ENCODE measurements around the gene FERMT3. TPM values are rescaled to one million over a fixed set of nuclear protein-coding genes. Genes with fewer than 3 reads are reported as not detected.
"Not testable (repeated sequence)": the region's sequence is repeated elsewhere in the genome, so short reads cannot be mapped to it uniquely, and the experiment has no call there.

Gene FERMT3
- total and polyA plus RNA-seq, 9 donors, result 2.2 to 19.7 (median 6.4) TPM

DNA sequence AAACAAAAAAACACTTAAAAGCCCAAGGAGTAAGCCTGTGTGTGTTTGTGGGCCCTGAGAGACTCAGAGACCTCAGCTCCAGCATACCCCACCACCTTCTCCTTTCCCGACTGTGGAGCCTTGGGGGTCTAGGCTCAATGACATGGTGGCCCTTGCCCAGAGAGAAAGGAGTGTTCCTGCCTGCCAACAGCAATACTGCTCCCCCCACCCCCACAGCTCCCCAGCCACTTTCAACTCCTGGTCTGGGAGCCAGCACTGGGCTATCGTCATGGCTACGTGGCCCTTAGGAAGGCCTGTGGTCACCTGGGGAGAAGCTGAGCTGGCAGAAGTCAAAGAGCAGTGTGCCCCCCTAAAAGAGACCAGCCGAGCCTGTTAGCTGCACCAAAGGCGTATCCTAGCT is 37.6 kb downstream of the FERMT3 start:
- intact Hi-C loops (cut with DNase I), result loop anchor here in 1 of 4 donors (5.0 kb wide), 1 partner anchor 63 kb away; the partner anchor contains the start of gene ESRRA
- H3K4me1 ChIP-seq (ENCODE audit: insufficient read depth), result peaks cover 14% of the 10 kb centered on the region
- TF ChIP-seq POLR2A (IDR thresholded peaks at IDR 0.05) (no peak), EP300 (IDR thresholded peaks at IDR 0.05) (no peak)
- TF ChIP-seq, protein P1, sequence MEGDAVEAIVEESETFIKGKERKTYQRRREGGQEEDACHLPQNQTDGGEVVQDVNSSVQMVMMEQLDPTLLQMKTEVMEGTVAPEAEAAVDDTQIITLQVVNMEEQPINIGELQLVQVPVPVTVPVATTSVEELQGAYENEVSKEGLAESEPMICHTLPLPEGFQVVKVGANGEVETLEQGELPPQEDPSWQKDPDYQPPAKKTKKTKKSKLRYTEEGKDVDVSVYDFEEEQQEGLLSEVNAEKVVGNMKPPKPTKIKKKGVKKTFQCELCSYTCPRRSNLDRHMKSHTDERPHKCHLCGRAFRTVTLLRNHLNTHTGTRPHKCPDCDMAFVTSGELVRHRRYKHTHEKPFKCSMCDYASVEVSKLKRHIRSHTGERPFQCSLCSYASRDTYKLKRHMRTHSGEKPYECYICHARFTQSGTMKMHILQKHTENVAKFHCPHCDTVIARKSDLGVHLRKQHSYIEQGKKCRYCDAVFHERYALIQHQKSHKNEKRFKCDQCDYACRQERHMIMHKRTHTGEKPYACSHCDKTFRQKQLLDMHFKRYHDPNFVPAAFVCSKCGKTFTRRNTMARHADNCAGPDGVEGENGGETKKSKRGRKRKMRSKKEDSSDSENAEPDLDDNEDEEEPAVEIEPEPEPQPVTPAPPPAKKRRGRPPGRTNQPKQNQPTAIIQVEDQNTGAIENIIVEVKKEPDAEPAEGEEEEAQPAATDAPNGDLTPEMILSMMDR (IDR thresholded peaks at IDR 0.05), result no peak
- no peak overlapping the region for H3K4me3 ChIP-seq
- H3K27ac ChIP-seq, result no peak overlapping the region
- 43 to 58% (median 49%) methylated on average over 5 of the region's 5 CpGs for WGBS, 3 donors
- no peaks in the 10 kb centered on the region for H3K36me3 ChIP-seq
- H3K27me3 ChIP-seq, result no peaks in the 10 kb centered on the region
- H3K9me3 ChIP-seq, result no peaks in the 10 kb centered on the region
- DNase-seq, result no peak

DNA sequence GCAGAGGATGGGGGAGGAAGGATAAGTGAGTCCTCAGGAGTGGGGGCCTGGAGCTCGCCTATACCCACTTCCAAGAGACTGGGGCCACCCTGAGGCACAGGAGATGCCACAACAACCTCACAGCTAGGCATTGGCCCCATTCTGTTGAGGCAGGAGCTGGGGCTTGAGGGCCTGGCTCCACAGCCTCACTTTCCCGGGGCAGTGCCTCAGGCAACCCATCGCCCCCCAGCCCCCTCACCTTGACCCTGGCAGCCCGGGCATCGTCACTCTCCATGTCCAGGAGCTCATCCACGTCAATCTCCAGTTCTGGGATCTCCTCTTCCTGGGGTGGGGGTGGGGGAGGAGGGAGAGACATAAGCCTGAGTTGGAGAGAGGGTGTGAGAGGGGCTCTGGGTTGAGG is 38.4 kb downstream of the FERMT3 start:
- Histone ChIP-seq H3K27ac (peak overlapping the region; percentile 41 to 60), H3K4me1 (ENCODE audit: insufficient read depth) (peaks cover 14% of the 10 kb centered on the region), H3K9me3 (no peaks in the 10 kb centered on the region), H3K4me3 (no peak overlapping the region), H3K36me3 (no peaks in the 10 kb centered on the region), H3K27me3 (no peaks in the 10 kb centered on the region)
- TF ChIP-seq, protein P1 (IDR thresholded peaks at IDR 0.05), result no peak
- TF ChIP-seq EP300 (IDR thresholded peaks at IDR 0.05) (no peak), POLR2A (IDR thresholded peaks at IDR 0.05) (no peak)
- intact Hi-C loops (cut with DNase I), result loop anchor here in 1 of 4 donors (5.0 kb wide), 1 partner anchor 62 kb away; the partner anchor contains the start of gene ESRRA
- no peak for DNase-seq
- 14 to 21% (median 18%) methylated on average over 5 to 6 of the region's 6 CpGs for WGBS, 3 donors

GRCh38 chr11:64245401-64245796 is 38.9 kb downstream of the FERMT3 start:
- Histone ChIP-seq H3K9me3 (no peaks in the 10 kb centered on the region), H3K4me3 (peak overlapping the region; percentile 64), H3K4me1 (ENCODE audit: insufficient read depth) (peaks cover 12% of the 10 kb centered on the region), H3K36me3 (no peaks in the 10 kb centered on the region), H3K27ac (peak overlapping the region; percentile 41 to 60), H3K27me3 (no peaks in the 10 kb centered on the region)
- DNase-seq, result peak; percentile 57 to 77 (median 70)
- TF ChIP-seq, protein P1 (IDR thresholded peaks at IDR 0.05), result no peak
- TF ChIP-seq EP300 (IDR thresholded peaks at IDR 0.05) (no peak), POLR2A (IDR thresholded peaks at IDR 0.05) (no peak)
- intact Hi-C loops (cut with DNase I), result no loop called here
- 4 to 7% (median 6%) methylated on average over 6 of the region's 6 CpGs for WGBS, 3 donors

DNA sequence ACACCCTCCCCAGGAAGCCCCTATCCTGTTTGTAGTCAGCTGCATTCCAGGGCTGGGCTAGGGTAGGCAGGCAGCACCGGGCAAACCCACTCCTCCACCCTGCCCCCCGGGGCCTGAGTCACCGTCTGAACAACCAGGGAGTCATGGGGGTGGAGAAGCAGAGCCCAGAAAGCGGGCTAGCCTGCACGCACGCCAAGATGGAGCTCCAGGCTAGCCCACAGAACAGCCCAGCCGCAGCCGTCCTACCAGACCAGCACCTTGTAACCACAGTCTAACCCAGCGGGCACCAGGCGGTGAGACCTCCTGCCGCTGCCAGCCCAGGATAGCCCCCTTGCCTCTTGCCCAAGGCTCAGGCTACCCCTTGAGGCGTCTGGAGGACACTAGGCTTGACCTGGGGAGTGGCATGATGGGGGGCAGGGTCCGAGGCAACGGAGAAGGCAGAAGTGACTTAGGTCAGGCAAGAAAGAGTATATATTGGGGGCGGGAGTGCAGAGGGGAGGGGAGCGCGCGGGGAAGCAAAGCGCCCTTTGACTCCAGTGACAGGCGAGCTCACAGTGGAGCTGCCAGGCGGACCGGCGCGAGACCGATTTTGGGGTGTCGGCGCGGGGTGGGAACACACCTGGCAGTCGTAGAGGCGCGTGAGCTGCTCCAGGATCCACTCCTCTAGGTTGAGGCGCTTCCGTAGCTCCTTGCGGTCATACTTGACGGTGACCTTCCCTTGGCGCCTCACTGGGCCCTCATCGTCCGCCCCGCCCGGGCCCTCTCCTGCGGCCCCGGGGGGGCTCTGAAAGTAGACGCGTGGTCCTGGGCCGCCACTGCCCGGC is 39.5 kb downstream of the FERMT3 start:
- Histone ChIP-seq H3K4me3 (peak overlapping the region; percentile 64), H3K4me1 (ENCODE audit: insufficient read depth) (peaks cover 16% of the 10 kb centered on the region), H3K27ac (peak overlapping the region; percentile 41 to 60), H3K36me3 (no peaks in the 10 kb centered on the region), H3K27me3 (no peaks in the 10 kb centered on the region), H3K9me3 (no peaks in the 10 kb centered on the region)
- intact Hi-C loops (cut with DNase I), result no loop called here
- peak; percentile 73 to 78 (median 73) for DNase-seq
- 1 to 2% (median 1%) methylated on average over 37 to 46 of the region's 46 CpGs for WGBS, 3 donors
- TF ChIP-seq POLR2A (IDR thresholded peaks at IDR 0.05), result no peak
- TF ChIP-seq, protein P1 (IDR thresholded peaks at IDR 0.05), result no peak

DNA sequence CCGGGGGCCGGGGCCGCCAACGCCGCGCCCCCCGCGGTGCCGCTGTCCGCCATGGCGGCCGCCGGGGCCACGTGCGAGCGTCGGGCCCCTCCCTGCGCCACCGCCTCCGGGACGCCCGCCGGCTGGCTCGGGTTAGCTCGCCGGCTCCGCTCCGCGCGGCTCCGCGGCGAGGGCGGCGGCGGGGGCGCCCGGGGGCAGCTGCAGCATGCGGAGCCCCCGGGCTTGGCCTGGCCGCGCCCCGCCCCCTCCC is 40.0 kb downstream of the FERMT3 start:
- H3K9me3 ChIP-seq; DNase-seq; H3K36me3 ChIP-seq; intact Hi-C loops (cut with DNase I); H3K27me3 ChIP-seq; H3K27ac ChIP-seq: not testable (repeated sequence)
- H3K4me1 ChIP-seq (ENCODE audit: insufficient read depth), result peaks cover 16% of the 10 kb centered on the region
- peak overlapping the region; percentile 64 for H3K4me3 ChIP-seq
- 0 to 3% (median 0%) methylated on average over 11 to 41 of the region's 43 CpGs for WGBS, 3 donors
